HCT116 (cell line): ENCODE measurements around the gene SEMA3G.

ENCODE experiments used
- EZH2phosphoT487 ChIP-seq: fragments of 200-600 bp; IDR thresholded peaks from 2 replicates; pipeline ENCODE4 v1.6.1; 2018; ENCODE audit warnings: antibody characterized with exemption, borderline replicate concordance
- POLR2A ChIP-seq: IDR thresholded peaks from 2 replicates; pipeline ENCODE4 v1.7.0; 2011; ENCODE audit warnings: borderline replicate concordance; ENCODE audit not compliant: insufficient read depth, insufficient read length; ENCODE audit errors: extremely low read depth
- SP1 ChIP-seq: IDR thresholded peaks from 2 replicates; pipeline ENCODE4 v1.6.1; 2012; ENCODE audit warnings: low read depth
- ZFX ChIP-seq: fragments of 450-650 bp; IDR thresholded peaks from 2 replicates; pipeline ENCODE4 v1.6.1; 2017
- TF ChIP-seq, protein P1 (sequence below): IDR thresholded peaks from 2 replicates; pipeline ENCODE4 v1.6.1; 2012
- TF ChIP-seq, protein P2 (sequence below), 3 experiments: fragments of 200-600 bp in 1 of 3; sonication (generic) in 1 of 3; IDR thresholded peaks in 2 of 3; conservative IDR thresholded peaks in 1 of 3; 2 replicates each; pipeline ENCODE4 v1.5.1; 2012 to 2017; ENCODE audit warnings: low read depth in 2 of 3, low read length in 2 of 3, antibody characterized with exemption in 1 of 3, borderline replicate concordance in 1 of 3, control low read depth in 1 of 3, mild to moderate bottlenecking in 1 of 3, mixed read lengths in 1 of 3, mixed run types in 1 of 3, moderate library complexity in 1 of 3; ENCODE audit not compliant: insufficient read depth in 1 of 3

DNA sequence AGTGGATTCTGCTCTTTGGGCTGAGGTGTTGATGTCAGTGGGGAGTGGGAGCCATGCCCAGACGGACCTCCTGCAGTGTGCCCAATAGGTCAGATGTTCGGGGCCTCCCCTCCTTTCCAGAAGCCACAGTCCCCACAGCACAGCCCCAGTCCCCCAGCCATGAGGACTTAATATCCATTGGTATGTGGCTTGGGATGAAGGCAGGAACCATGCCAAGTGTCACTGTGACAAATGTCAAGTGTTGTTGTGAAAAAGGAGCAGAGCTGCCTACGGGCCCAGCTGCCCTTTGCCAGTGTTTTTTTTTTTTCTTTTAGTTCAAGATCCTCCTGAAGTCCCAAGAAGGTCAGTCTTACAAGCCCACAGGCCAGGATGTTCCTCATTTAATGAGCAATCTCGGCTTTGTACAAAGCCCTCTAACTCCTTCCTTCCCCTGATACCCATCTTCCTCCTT is 12.2 kb downstream of the SEMA3G start:
- no peak for TF ChIP-seq POLR2A
- TF ChIP-seq, protein P1, sequence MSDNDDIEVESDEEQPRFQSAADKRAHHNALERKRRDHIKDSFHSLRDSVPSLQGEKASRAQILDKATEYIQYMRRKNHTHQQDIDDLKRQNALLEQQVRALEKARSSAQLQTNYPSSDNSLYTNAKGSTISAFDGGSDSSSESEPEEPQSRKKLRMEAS = no peak
- TF ChIP-seq EZH2phosphoT487 = no peak
- TF ChIP-seq, protein P2, sequence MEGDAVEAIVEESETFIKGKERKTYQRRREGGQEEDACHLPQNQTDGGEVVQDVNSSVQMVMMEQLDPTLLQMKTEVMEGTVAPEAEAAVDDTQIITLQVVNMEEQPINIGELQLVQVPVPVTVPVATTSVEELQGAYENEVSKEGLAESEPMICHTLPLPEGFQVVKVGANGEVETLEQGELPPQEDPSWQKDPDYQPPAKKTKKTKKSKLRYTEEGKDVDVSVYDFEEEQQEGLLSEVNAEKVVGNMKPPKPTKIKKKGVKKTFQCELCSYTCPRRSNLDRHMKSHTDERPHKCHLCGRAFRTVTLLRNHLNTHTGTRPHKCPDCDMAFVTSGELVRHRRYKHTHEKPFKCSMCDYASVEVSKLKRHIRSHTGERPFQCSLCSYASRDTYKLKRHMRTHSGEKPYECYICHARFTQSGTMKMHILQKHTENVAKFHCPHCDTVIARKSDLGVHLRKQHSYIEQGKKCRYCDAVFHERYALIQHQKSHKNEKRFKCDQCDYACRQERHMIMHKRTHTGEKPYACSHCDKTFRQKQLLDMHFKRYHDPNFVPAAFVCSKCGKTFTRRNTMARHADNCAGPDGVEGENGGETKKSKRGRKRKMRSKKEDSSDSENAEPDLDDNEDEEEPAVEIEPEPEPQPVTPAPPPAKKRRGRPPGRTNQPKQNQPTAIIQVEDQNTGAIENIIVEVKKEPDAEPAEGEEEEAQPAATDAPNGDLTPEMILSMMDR (IDR thresholded peaks at IDR 0.05 in 2 of 3, conservative IDR thresholded peaks at IDR 0.05 in 1 of 3; ENCODE audit: borderline replicate concordance in 1 of 3, insufficient read depth in 1 of 3, low read depth in 2 of 3, low read length in 2 of 3) = no peak
- no peak for TF ChIP-seq SP1
- no peak for TF ChIP-seq ZFX
